OCI-LY7 (cell line): Measurements from ENCODE around the gene ZNF786.

Experiments used
- CTCF ChIP-seq: fragments of 200-600 bp; sonication (generic); conservative IDR thresholded peaks from 2 replicates; pipeline ENCODE4 v1.5.1; 2014; ENCODE audit warnings: mild to moderate bottlenecking, antibody characterized with exemption, low read length, moderate library complexity, mixed read lengths
- EZH2phosphoT487 ChIP-seq: fragments of 200-600 bp; sonication (generic); IDR thresholded peaks from 2 replicates; pipeline ENCODE4 v1.6.1; 2018; ENCODE audit warnings: low read depth, borderline replicate concordance, mild to moderate bottlenecking, mixed run types, antibody characterized with exemption, low read length, moderate library complexity, mixed read lengths

GRCh38 chr7:149087376-149087775 lies 3.1 kb downstream of the ZNF786 start:
- TF ChIP-seq CTCF (no peak), EZH2phosphoT487 (no peak)
